Activated CD8-positive, alpha-beta memory T cell treated with anti-CD3 and anti-CD28 coated beads for 24 hours (primary cell): ENCODE measurements around the gene ANO3.

Experiments
- DNase-seq: peaks from one replicate; pipeline ENCODE4 v3.0.0-alpha.2; 2020

ANO3 gene

GRCh38 chr11:26510164-26510563, 178.2 kb downstream of the ANO3 start:
- DNase-seq = no peak

- DNase-seq = no peak
Observed at GRCh38 chr11:26510756-26511155, 178.8 kb downstream of the ANO3 start.

- no peak for DNase-seq
Observed at GRCh38 chr11:26512196-26512595, 180.3 kb downstream of the ANO3 start.

GRCh38 chr11:26519469-26519868, 187.5 kb downstream of the ANO3 start:
- no peak for DNase-seq

GRCh38 chr11:26522912-26523610, 191.1 kb downstream of the ANO3 start:
- DNase-seq = no peak

- no peak for DNase-seq
Observed at GRCh38 chr11:26527685-26528084, 195.8 kb downstream of the ANO3 start.

GRCh38 chr11:26537341-26537740, 205.4 kb downstream of the ANO3 start:
- DNase-seq = no peak

GRCh38 chr11:26539517-26539916, 207.6 kb downstream of the ANO3 start:
- DNase-seq = no peak

GRCh38 chr11:26541870-26542269, 209.9 kb downstream of the ANO3 start:
- DNase-seq = no peak

GRCh38 chr11:26549176-26549575, 217.2 kb downstream of the ANO3 start:
- no peak for DNase-seq

- no peak for DNase-seq
Observed at GRCh38 chr11:26550022-26550421, 218.1 kb downstream of the ANO3 start.

- no peak for DNase-seq
Observed at GRCh38 chr11:26551186-26551801, 219.4 kb downstream of the ANO3 start.

- no peak for DNase-seq
Observed at GRCh38 chr11:26553182-26553581, 221.3 kb downstream of the ANO3 start.

- DNase-seq = no peak
Observed at GRCh38 chr11:26554455-26554854, 222.5 kb downstream of the ANO3 start.

GRCh38 chr11:26556582-26556981, 224.7 kb downstream of the ANO3 start:
- no peak for DNase-seq

- no peak for DNase-seq
Observed at GRCh38 chr11:26557666-26558065, 225.7 kb downstream of the ANO3 start.

- no peak for DNase-seq
Observed at GRCh38 chr11:26558190-26558589, 226.3 kb downstream of the ANO3 start.

GRCh38 chr11:26569646-26570045, 237.7 kb downstream of the ANO3 start:
- DNase-seq = no peak

- no peak for DNase-seq
Observed at GRCh38 chr11:26571861-26572654, 240.1 kb downstream of the ANO3 start, which contains the start of gene MUC15. MUC15 (minus strand) TSS chr11:26572263; CDS start chr11:26567094, 5,169 bp downstream.

- no peak for DNase-seq
Observed at GRCh38 chr11:26572770-26573402, 241.0 kb downstream of the ANO3 start.

GRCh38 chr11:26573896-26574295, 242.0 kb downstream of the ANO3 start:
- no peak for DNase-seq

GRCh38 chr11:26575946-26576345, 244.0 kb downstream of the ANO3 start:
- no peak for DNase-seq

- no peak for DNase-seq
Observed at GRCh38 chr11:26578998-26579661, 247.2 kb downstream of the ANO3 start.
